Neural cell (in vitro differentiated cells): ENCODE data around the gene KLC4. TPM values are rescaled to one million over a fixed set of nuclear protein-coding genes. Genes with fewer than 3 reads are reported as not detected.

ENCODE experiments used
- H2AFZ ChIP-seq: fragments of 200-600, 300-800 bp; sonication (generic), shearing (Covaris generic); 2 replicates; pipeline ENCODE4 v1.6.0; 2014; ENCODE audit warnings: low read depth, mild to moderate bottlenecking, antibody characterized with exemption, low read length, moderate library complexity
- H3F3A ChIP-seq: fragments of 200-600 bp; shearing (Covaris generic); 2 replicates; pipeline ENCODE4 v1.6.1; 2016; ENCODE audit warnings: mild to moderate bottlenecking, moderate library complexity, mixed read lengths, antibody characterized with exemption, low read length; ENCODE audit not compliant: insufficient read depth, poor library complexity, severe bottlenecking
- H3K27ac ChIP-seq: fragments of 200-600, 300-800 bp; sonication (generic), shearing (Covaris generic); 2 replicates; pipeline ENCODE4 v1.5.1; 2014; ENCODE audit warnings: mild to moderate bottlenecking, low read length, moderate library complexity
- H3K27me3 ChIP-seq: fragments of 300-800, 200-600 bp; sonication (generic), shearing (Covaris generic); 2 replicates; pipeline ENCODE4 v1.6.0; 2014; ENCODE audit warnings: mild to moderate bottlenecking, low read depth, low read length, moderate library complexity; ENCODE audit not compliant: insufficient read depth
- H3K36me3 ChIP-seq: fragments of 300-800, 200-600 bp; sonication (generic), shearing (Covaris generic); 2 replicates; pipeline ENCODE4 v1.5.1; 2014; ENCODE audit warnings: mild to moderate bottlenecking, antibody characterized with exemption, low read length, moderate library complexity; ENCODE audit not compliant: insufficient read depth
- H3K4me2 ChIP-seq: fragments of 300-800, 200-600 bp; sonication (generic), shearing (Covaris generic); 2 replicates; pipeline ENCODE4 v1.6.0; 2014; ENCODE audit warnings: mild to moderate bottlenecking, low read length
- H3K4me3 ChIP-seq: fragments of 300-800, 200-600 bp; sonication (generic), shearing (Covaris generic); 2 replicates; pipeline ENCODE4 v1.5.1; 2014; ENCODE audit warnings: mild to moderate bottlenecking, low read length, moderate library complexity
- H3K79me2 ChIP-seq: fragments of 200-600 bp; shearing (Covaris generic); replicated peaks from 2 replicates; pipeline ENCODE4 v1.6.0; 2014; ENCODE audit warnings: mild to moderate bottlenecking, low read length, moderate library complexity; ENCODE audit not compliant: insufficient read depth
- H3K9ac ChIP-seq: fragments of 300-800, 200-600 bp; sonication (generic), shearing (Covaris generic); 2 replicates; pipeline ENCODE4 v1.6.1; 2016; ENCODE audit warnings: mild to moderate bottlenecking, low read length, mixed read lengths
- H3K9me2 ChIP-seq: fragments of 200-600 bp; shearing (Covaris generic); 2 replicates; pipeline ENCODE4 v1.6.1; 2016; ENCODE audit warnings: mild to moderate bottlenecking, low read length, mixed read lengths; ENCODE audit not compliant: insufficient read depth
- H3K9me3 ChIP-seq: fragments of 200-600, 300-800 bp; sonication (generic), shearing (Covaris generic); 2 replicates; pipeline ENCODE4 v1.6.1; 2016; ENCODE audit warnings: mild to moderate bottlenecking, mixed run types, low read length, moderate library complexity, mixed read lengths
- H4K20me1 ChIP-seq: fragments of 200-600 bp; shearing (Covaris generic); 2 replicates; pipeline ENCODE4 v1.6.1; 2016; ENCODE audit warnings: mild to moderate bottlenecking, mixed run types; ENCODE audit not compliant: insufficient read depth
- CTCF ChIP-seq: fragments of 450-650 bp; IDR thresholded peaks from 2 replicates; pipeline ENCODE4 v1.5.1; 2014; ENCODE audit warnings: antibody characterized with exemption, mild to moderate bottlenecking, moderate library complexity; ENCODE audit not compliant: poor library complexity, severe bottlenecking
- EP300 ChIP-seq: fragments of 450-650 bp; conservative IDR thresholded peaks from 2 replicates; pipeline ENCODE4 v1.6.1; 2014; ENCODE audit warnings: antibody characterized with exemption, mild to moderate bottlenecking, moderate library complexity; ENCODE audit not compliant: poor library complexity, severe bottlenecking
- EZH2 ChIP-seq: fragments of 200-600, 300-800 bp; shearing (Covaris generic), sonication (generic); IDR thresholded peaks from 2 replicates; pipeline ENCODE4 v1.6.1; 2014; ENCODE audit warnings: antibody characterized with exemption, low read length, borderline replicate concordance, mild to moderate bottlenecking; ENCODE audit not compliant: insufficient read depth, poor library complexity, severe bottlenecking
- MXI1 ChIP-seq: fragments of 450-650 bp; conservative IDR thresholded peaks from 2 replicates; pipeline ENCODE4 v1.6.1; 2014; ENCODE audit warnings: antibody characterized with exemption, mild to moderate bottlenecking; ENCODE audit not compliant: poor library complexity, severe bottlenecking
- POLR2AphosphoS5 ChIP-seq: IDR thresholded peaks from 2 replicates; pipeline ENCODE4 v1.6.1; 2012
- RAD21 ChIP-seq: fragments of 450-650 bp; conservative IDR thresholded peaks from 2 replicates; pipeline ENCODE4 v1.6.1; 2014; ENCODE audit warnings: antibody characterized with exemption, mild to moderate bottlenecking, moderate library complexity
- REST ChIP-seq: IDR thresholded peaks from 2 replicates; pipeline ENCODE4 v1.6.1; 2012; ENCODE audit warnings: borderline replicate concordance
- SMC3 ChIP-seq: fragments of 450-650 bp; conservative IDR thresholded peaks from 2 replicates; pipeline ENCODE4 v1.6.1; 2014; ENCODE audit warnings: antibody characterized with exemption, mild to moderate bottlenecking, moderate library complexity; ENCODE audit not compliant: poor library complexity
- TAF1 ChIP-seq: IDR thresholded peaks from 2 replicates; pipeline ENCODE4 v1.6.1; 2012; ENCODE audit warnings: low read depth
- polyA plus RNA-seq: library from polyadenylated mRNA; depleted of rRNA; stranded (reverse); fragments of >200 nt; gene quantifications from 2 replicates; pipeline ENCODE4 v1.2.3, GENCODE V29; 2014

The KLC4 gene
- polyA plus RNA-seq, 1 donor from 2014 or later = 75.3 TPM

- no peaks in the 10 kb centered on the region for H3K36me3 ChIP-seq
- peak within 1 kb of the TSS; percentile 23 for H2AFZ ChIP-seq
- peak within 1 kb of the TSS; percentile 88 for H3K9ac ChIP-seq
- peak within 1 kb of the TSS; percentile 76 for H3K4me3 ChIP-seq
- H4K20me1 ChIP-seq = no peaks in the 10 kb centered on the region
- H3K9me3 ChIP-seq = no peaks in the 10 kb centered on the region
- H3K4me2 ChIP-seq = peak within 1 kb of the TSS; percentile 77
- H3K27me3 ChIP-seq = no peaks in the 10 kb centered on the region
- TF ChIP-seq EZH2 (no peak), EP300 (no peak), POLR2AphosphoS5 (peak; percentile 84), MXI1 (peak; percentile 40), TAF1 (peak; percentile 28), SMC3 (peak; percentile 52), CTCF (peak; percentile 24), RAD21 (peak; percentile 31), REST (no peak)
- H3K9me2 ChIP-seq = no peaks in the 10 kb centered on the region
- H3K27ac ChIP-seq = peak within 1 kb of the TSS; percentile 72
- H3F3A ChIP-seq = no peaks in the 10 kb centered on the region
- H3K79me2 ChIP-seq = peaks cover 5% of the 10 kb centered on the region
Observed at GRCh38 chr6:43053545-43054205, 5.8 kb upstream of the KLC4 start, which contains the start of gene CUL7. Gene CUL7, minus strand, starts transcription at chr6:43053851. Its CDS starts 1,063 bp downstream, at chr6:43052788.

GRCh38 chr6:43054206-43054943, 5.1 kb upstream of the KLC4 start:
- Histone ChIP-seq H3K4me2 (peak overlapping the region; percentile 28), H3K9me3 (no peaks in the 10 kb centered on the region), H4K20me1 (no peaks in the 10 kb centered on the region), H3K9ac (peak overlapping the region; percentile 88), H3K79me2 (peaks cover 8% of the 10 kb centered on the region), H3F3A (no peaks in the 10 kb centered on the region), H3K27ac (peak overlapping the region; percentile 72), H3K9me2 (no peaks in the 10 kb centered on the region), H3K36me3 (no peaks in the 10 kb centered on the region), H3K27me3 (no peaks in the 10 kb centered on the region), H2AFZ (peak overlapping the region; percentile 23), H3K4me3 (peak overlapping the region; percentile 76)
- TF ChIP-seq CTCF = no peak
- no peak for TF ChIP-seq MXI1
- TF ChIP-seq REST = no peak
- no peak for TF ChIP-seq TAF1
- TF ChIP-seq EP300 = no peak
- no peak for TF ChIP-seq RAD21
- TF ChIP-seq POLR2AphosphoS5 = no peak
- no peak for TF ChIP-seq SMC3
- no peak for TF ChIP-seq EZH2
